Heart left ventricle (tissue), 16 donors: Measurements from ENCODE around the gene NT5E. TPM values are rescaled to one million over a fixed set of nuclear protein-coding genes. Genes with fewer than 3 reads are reported as not detected.

Source experiments
- ATAC-seq, 4 donors: fragments of 200-7000 bp; cut with Tn5 transposase; one replicate each; pipeline ENCODE4 v1.9.1; 2020 to 2022; ENCODE audit warnings: moderate library complexity in 4 of 4, mild to moderate bottlenecking in 3 of 4, moderate number of reproducible peaks in 1 of 4
- DNase-seq, 5 donors: peaks; one replicate each; pipeline ENCODE4 v3.0.0-alpha.2; 2020
- H3K27ac ChIP-seq, 12 donors: fragments of 200-600 bp; sonication (generic) in 4 of 12; one replicate each; pipeline versions ENCODE4 v1.5.0 to v1.8.0; 2016 to 2022; ENCODE audit warnings: mild to moderate bottlenecking in 2 of 12
- H3K27me3 ChIP-seq, 9 donors: fragments of 200-600 bp; sonication (generic) in 2 of 9; one replicate each; pipeline versions ENCODE4 v1.5.1 to v1.8.0; 2016 to 2022; ENCODE audit warnings: mild to moderate bottlenecking in 3 of 9
- H3K36me3 ChIP-seq, 9 donors: fragments of 200-600 bp; sonication (generic) in 2 of 9; one replicate each; pipeline versions ENCODE4 v1.5.0 to v1.8.0; 2018 to 2022; ENCODE audit warnings: mild to moderate bottlenecking in 2 of 9
- H3K4me1 ChIP-seq, 12 donors: fragments of 200-600 bp; sonication (generic) in 4 of 12; one replicate each; pipeline versions ENCODE4 v1.5.0 to v1.8.0; 2016 to 2022; ENCODE audit warnings: mild to moderate bottlenecking in 3 of 12
- H3K4me3 ChIP-seq, 12 donors: fragments of 200-600 bp; sonication (generic) in 4 of 12; one replicate each; pipeline versions ENCODE4 v1.5.0 to v1.8.0; 2017 to 2022; ENCODE audit warnings: mild to moderate bottlenecking in 9 of 12, moderate library complexity in 4 of 12
- H3K9me3 ChIP-seq, 12 donors: fragments of 200-600 bp; sonication (generic) in 4 of 12; one replicate each; pipeline versions ENCODE4 v1.5.0 to v1.8.0; 2016 to 2022; ENCODE audit warnings: mild to moderate bottlenecking in 1 of 12
- POLR2A ChIP-seq, 2 donors: fragments of 450-650 bp; IDR thresholded peaks; one replicate each; pipeline ENCODE4 v1.6.1; 2017; ENCODE audit warnings: antibody characterized with exemption in 2 of 2, mild to moderate bottlenecking in 2 of 2, moderate library complexity in 2 of 2
- WGBS, 4 donors: extraction: QIAGEN DNeasy Blood & Tissue Kit in 2 of 4; methylation state at CpG; one replicate each; pipeline versions ENCODE4 v1.1.5 to v1.1.7; 2013 to 2018; 5-methylcytosine and 5-hydroxymethylcytosine counted together
- intact Hi-C, 10 donors: fragments of 100-400 bp; cut with DNase I; formaldehyde crosslinking; loops; one replicate each; pipeline versions ENCODE4 v1.11.1 to v1.14.2; 2022
- polyA plus RNA-seq, 2 donors: library from polyadenylated mRNA; stranded (reverse); fragments of 200-250 nt; gene quantifications; one replicate each; pipeline ENCODE4 v1.2.3, GENCODE V29; 2013
- total RNA-seq, 9 donors: library from RNA; depleted of rRNA in 2 of 9; stranded (reverse); fragments of >200 nt in 2 of 9; fragmentation: NEBNext Ultra II Directional in 3 of 9; extraction: Animal tissue kit (Norgen Biotek cat#: 25700) in 3 of 9; gene quantifications; one replicate each; pipeline versions ENCODE4 v1.1.0 to v1.2.4, GENCODE V29; 2016 to 2023
- TF ChIP-seq, protein P1 (sequence below), 12 donors: fragments of 200-600 bp; sonication (generic) in 4 of 12; IDR thresholded peaks; one replicate each; pipeline versions ENCODE4 v1.5.0 to v1.8.0; 2018 to 2022; ENCODE audit warnings: antibody characterized with exemption in 12 of 12, mild to moderate bottlenecking in 5 of 12
- donor health status: ischemic (EF 13 %, LVEDD 7.1; RV severe dilation, severe dysfunction).
- donor health status: healthy with polysubstance abuse.
- donor health status: DM: no; HTN: yes; CAD: no.
- donor health status: DM: no; HTN: no; CAD: no.
- donor health status: ischemic (EF 25% LVEDD 6.9; RV normal size, moderate dysfunction).
- donor health status: ischemic (EF 25% LVEDD 5.7; RV mildly dilated, moderate dysfunction).
- donor health status: healthy.
- donor health status: DM: yes; HTN: yes; CAD: no.
- donor health status: ischemic (EF 35%, LVEDD 5.7; RV mildly dilated, moderate dysfunction).
- donor health status: nonischemic (EF 11% LVEDD 7.7; RV severe dilation, severe dysfunction).
- donor health status: DM: yes; HTN: yes; CAD: no.
- donor health status: PGD.
- donor health status: ischemic (EF 29% LVEDD 5.4; RV normal size, mild dysfunction).
- donor health status: nonischemic (EF 23%, LVEDD 6.1; RV moderate dilation, normal function).

NT5E gene
- total and polyA plus RNA-seq, 11 donors, result 0.88 to 11.0 (median 3.8) TPM

DNA sequence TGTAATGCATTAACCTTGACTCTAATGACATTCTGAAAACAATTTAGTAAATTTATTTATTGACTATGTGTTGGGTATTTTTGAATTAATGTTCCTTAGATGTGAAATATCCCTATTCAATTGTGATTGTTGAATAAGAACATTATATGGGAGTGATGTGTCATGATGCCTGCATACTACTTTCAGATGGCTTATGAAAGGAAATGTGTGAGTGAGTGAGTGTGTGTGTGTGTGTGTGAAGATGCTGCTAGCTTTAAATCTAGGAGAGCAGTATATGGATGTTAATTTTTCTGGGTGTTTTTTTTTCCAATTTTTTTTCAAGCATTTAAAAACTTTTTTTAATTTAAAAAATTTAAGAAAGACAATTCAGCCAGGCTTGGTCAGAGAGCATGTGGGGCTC, 32.5 kb upstream of the NT5E start:
- ATAC-seq (no peak), DNase-seq (no peak)
- H3K27ac ChIP-seq, result no peak overlapping the region
- no peak overlapping the region for H3K4me3 ChIP-seq
- TF ChIP-seq POLR2A (IDR thresholded peaks at IDR 0.05), result no peak
- TF ChIP-seq, protein P1, sequence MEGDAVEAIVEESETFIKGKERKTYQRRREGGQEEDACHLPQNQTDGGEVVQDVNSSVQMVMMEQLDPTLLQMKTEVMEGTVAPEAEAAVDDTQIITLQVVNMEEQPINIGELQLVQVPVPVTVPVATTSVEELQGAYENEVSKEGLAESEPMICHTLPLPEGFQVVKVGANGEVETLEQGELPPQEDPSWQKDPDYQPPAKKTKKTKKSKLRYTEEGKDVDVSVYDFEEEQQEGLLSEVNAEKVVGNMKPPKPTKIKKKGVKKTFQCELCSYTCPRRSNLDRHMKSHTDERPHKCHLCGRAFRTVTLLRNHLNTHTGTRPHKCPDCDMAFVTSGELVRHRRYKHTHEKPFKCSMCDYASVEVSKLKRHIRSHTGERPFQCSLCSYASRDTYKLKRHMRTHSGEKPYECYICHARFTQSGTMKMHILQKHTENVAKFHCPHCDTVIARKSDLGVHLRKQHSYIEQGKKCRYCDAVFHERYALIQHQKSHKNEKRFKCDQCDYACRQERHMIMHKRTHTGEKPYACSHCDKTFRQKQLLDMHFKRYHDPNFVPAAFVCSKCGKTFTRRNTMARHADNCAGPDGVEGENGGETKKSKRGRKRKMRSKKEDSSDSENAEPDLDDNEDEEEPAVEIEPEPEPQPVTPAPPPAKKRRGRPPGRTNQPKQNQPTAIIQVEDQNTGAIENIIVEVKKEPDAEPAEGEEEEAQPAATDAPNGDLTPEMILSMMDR (IDR thresholded peaks at IDR 0.05), result no peak
- no peaks in the 10 kb centered on the region for H3K9me3 ChIP-seq
- H3K36me3 ChIP-seq, result no peaks in the 10 kb centered on the region
- H3K27me3 ChIP-seq, result no peaks in the 10 kb centered on the region
- intact Hi-C loops, result no loop called here
- peaks cover 0 to 14% (median 0%) of the 10 kb centered on the region in 12 donors for H3K4me1 ChIP-seq

DNA sequence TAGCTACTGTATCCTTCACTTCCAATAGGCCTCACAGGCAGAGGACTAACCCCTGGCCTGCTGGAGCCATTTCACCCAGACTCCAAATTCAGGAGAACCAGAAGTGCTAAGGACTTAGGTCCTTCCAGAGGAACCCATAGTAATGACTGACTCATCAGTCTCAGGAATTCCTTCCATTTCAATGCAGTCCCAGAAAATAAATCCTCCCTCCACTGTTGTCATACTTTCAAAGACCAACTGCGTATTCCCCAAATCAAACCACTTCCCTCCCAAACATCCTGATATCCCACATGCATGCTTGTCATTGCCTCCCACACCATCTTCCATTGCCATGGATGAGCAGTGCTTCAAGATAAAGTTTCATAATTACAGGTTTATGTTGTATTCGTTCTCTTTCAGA, 31.8 kb upstream of the NT5E start:
- intact Hi-C loops, result no loop called here
- WGBS, 4 donors, result 82 to 91% (median 87%) methylated on average over 2 of the region's 2 CpGs
- Histone ChIP-seq H3K4me3 (no peak overlapping the region), H3K9me3 (no peaks in the 10 kb centered on the region), H3K36me3 (no peaks in the 10 kb centered on the region), H3K27ac (no peak overlapping the region), H3K4me1 (peaks cover 0 to 14% (median 0%) of the 10 kb centered on the region in 12 donors), H3K27me3 (no peaks in the 10 kb centered on the region)
- DNase-seq (no peak), ATAC-seq (no peak)
- TF ChIP-seq POLR2A (IDR thresholded peaks at IDR 0.05), result no peak
- TF ChIP-seq, protein P1 (IDR thresholded peaks at IDR 0.05), result no peak

DNA sequence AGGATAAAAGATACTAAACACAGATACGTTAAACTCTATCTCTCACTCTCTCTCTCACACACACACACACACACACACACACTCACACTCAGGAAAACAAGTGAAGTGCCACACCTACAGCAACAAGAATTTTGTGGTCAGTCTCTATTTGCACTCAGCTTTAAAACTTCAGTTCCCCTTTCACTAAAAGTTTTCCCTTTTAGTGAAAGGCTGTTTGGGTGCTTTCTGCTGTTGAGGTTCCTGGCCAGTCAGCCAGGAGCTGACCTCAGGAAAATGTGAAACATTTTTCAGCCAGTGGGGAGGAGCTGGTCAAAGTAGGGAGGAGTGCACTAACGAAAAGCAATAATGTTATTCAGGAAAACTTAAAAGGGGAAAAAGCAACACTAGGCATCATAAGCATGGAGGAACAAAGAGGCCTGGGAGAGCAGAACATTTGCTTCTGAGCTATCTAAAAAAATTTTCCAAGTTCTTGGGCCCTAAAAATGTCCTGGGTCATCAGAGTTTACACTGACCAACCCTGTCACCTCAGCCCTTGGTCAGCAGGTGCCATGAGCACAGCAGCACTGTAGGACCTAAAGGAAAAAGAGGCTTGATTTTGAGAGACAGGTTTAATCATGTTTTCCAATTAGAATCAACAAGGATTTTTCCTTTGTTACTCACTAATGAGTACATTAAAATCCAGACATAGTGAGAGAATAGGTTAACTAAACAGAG, 30.7 kb upstream of the NT5E start:
- intact Hi-C loops, result no loop called here
- Histone ChIP-seq H3K9me3 (peaks cover 0 to 1% (median 0%) of the 10 kb centered on the region in 12 donors), H3K4me3 (no peak overlapping the region), H3K27me3 (no peaks in the 10 kb centered on the region), H3K27ac (no peak overlapping the region), H3K36me3 (no peaks in the 10 kb centered on the region), H3K4me1 (peaks cover 0 to 14% (median 0%) of the 10 kb centered on the region in 12 donors)
- ATAC-seq (peak in 1 of 4 donors; percentile 18), DNase-seq (no peak)
- WGBS, 4 donors, result 50 to 57% (median 51%) methylated on average over 2 of the region's 2 CpGs
- TF ChIP-seq, protein P1 (IDR thresholded peaks at IDR 0.05), result no peak
- no peak for TF ChIP-seq POLR2A (IDR thresholded peaks at IDR 0.05)

DNA sequence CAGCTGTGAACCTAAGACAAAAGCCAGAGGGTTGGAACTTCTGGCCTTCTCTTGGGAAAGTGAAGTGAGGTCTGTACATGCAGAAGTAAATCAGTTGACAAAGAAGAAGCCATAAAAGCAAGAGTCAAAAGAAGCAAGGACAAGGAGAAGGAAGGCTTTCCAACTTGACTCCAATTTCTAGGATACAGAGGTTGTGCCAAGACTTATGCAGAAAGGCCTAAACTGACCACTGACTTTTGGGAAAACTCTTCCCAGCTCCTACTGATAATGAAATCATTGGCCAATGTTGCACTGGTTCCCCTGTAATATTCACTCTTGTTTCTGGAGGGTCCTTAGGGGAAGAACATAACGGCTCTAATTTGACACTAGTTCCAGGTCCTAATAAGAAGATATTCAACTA, 29.3 kb upstream of the NT5E start:
- 80 to 86% (median 83%) methylated on average over 1 of the region's 1 CpG for WGBS, 4 donors
- Histone ChIP-seq H3K27ac (no peak overlapping the region), H3K36me3 (no peaks in the 10 kb centered on the region), H3K4me1 (peaks cover 0 to 14% (median 0%) of the 10 kb centered on the region in 12 donors), H3K9me3 (peaks cover 0 to 15% (median 2%) of the 10 kb centered on the region in 12 donors), H3K27me3 (no peaks in the 10 kb centered on the region), H3K4me3 (no peak overlapping the region)
- ATAC-seq (no peak), DNase-seq (no peak)
- intact Hi-C loops, result no loop called here
- TF ChIP-seq, protein P1 (IDR thresholded peaks at IDR 0.05), result no peak
- no peak for TF ChIP-seq POLR2A (IDR thresholded peaks at IDR 0.05)
